ENCODE measurements around the gene TBC1D30. TPM values are rescaled to one million over a fixed set of nuclear protein-coding genes. Genes with fewer than 3 reads are reported as not detected.

The TBC1D30 gene
- total RNA-seq, 4 donors from 2014 or later, result 1.9 to 4.0 (median 2.7) TPM

DNA sequence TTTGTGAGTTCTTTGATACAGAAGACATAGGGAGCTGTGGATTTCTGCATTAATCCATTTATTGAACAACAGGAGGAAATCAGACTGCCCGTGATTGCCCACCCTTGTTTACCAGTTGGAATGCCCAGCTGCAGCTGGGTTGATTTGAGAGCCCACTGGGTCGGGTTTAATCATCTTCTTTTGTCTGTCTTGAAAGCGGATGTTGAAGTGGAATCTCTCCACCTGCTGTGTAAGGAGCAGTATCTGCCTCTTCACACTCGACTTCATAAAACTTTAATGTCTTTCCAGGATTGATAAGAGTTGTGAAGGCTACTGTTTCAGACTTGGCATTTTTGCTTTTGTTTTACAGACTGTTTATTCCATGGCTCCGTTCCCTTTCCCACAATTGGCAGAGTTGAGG is 39.9 kb downstream of the TBC1D30 start:
- Histone ChIP-seq H3K4me3 (no peak overlapping the region), H3K27ac (replicated peaks in 1 of 4) (no peak overlapping the region), H3K36me3 (no peaks in the 10 kb centered on the region), H3K27me3 (peaks cover 0 to 3% (median 0%) of the 10 kb centered on the region in 4 donors), H3K4me1 (no peaks in the 10 kb centered on the region), H3K9me3 (no peaks in the 10 kb centered on the region)
- TF ChIP-seq CTCF (IDR thresholded peaks at IDR 0.05) (no peak), EP300 (IDR thresholded peaks at IDR 0.05) (no peak), POLR2A (IDR thresholded peaks at IDR 0.05; ENCODE audit: low read depth) (no peak), POLR2AphosphoS5 (IDR thresholded peaks at IDR 0.05) (no peak)
- DNase-seq (ENCODE audit: extremely low spot score), result peak; percentile 57
- intact Hi-C loops (cut with DNase I), result no loop called here
- WGBS, result 51% methylated on average over 5 of the region's 5 CpGs

DNA sequence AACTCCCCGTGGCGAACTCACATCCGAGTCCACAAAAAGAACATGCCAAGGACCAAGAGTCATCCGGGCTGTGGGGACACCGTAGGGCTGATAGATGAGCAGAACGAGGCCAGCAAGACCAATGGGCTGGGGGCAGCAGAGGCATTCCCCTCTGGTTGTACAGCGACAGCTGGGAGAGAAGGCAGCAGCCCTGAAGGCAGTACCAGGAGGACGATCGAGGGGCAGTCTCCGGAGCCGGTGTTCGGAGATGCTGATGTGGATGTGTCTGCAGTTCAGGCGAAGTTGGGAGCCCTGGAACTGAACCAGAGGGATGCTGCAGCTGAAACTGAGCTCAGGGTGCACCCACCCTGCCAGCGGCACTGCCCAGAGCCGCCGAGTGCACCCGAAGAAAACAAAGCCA is 50.7 kb downstream of the TBC1D30 start:
- Histone ChIP-seq H3K4me1 (no peaks in the 10 kb centered on the region), H3K27me3 (no peaks in the 10 kb centered on the region), H3K36me3 (no peaks in the 10 kb centered on the region), H3K27ac (replicated peaks in 1 of 4) (no peak overlapping the region), H3K4me3 (no peak overlapping the region), H3K9me3 (no peaks in the 10 kb centered on the region)
- DNase-seq (ENCODE audit: extremely low spot score), result peak; percentile 82
- intact Hi-C loops (cut with DNase I), result no loop called here
- no peak for TF ChIP-seq EP300 (IDR thresholded peaks at IDR 0.05)
- no peak for TF ChIP-seq POLR2A (IDR thresholded peaks at IDR 0.05; ENCODE audit: low read depth)
- no peak for TF ChIP-seq POLR2AphosphoS5 (IDR thresholded peaks at IDR 0.05)
- no peak for TF ChIP-seq CTCF (IDR thresholded peaks at IDR 0.05)
- 93% methylated on average over 16 of the region's 17 CpGs for WGBS

- 88% methylated on average over 12 of the region's 12 CpGs for WGBS
- no peak for TF ChIP-seq CTCF (IDR thresholded peaks at IDR 0.05)
- TF ChIP-seq POLR2A (IDR thresholded peaks at IDR 0.05; ENCODE audit: low read depth), result no peak
- no peak for TF ChIP-seq EP300 (IDR thresholded peaks at IDR 0.05)
- no peak for TF ChIP-seq POLR2AphosphoS5 (IDR thresholded peaks at IDR 0.05)
- Histone ChIP-seq H3K27me3 (no peaks in the 10 kb centered on the region), H3K4me1 (no peaks in the 10 kb centered on the region), H3K36me3 (no peaks in the 10 kb centered on the region), H3K27ac (replicated peaks in 1 of 4) (no peak overlapping the region), H3K9me3 (no peaks in the 10 kb centered on the region), H3K4me3 (no peak overlapping the region)
- DNase-seq (ENCODE audit: extremely low spot score), result peak; percentile 70
- intact Hi-C loops (cut with DNase I), result no loop called here
These were observed 52.1 kb downstream of the TBC1D30 start for GRCh38 chr12:64876388-64877071.

DNA sequence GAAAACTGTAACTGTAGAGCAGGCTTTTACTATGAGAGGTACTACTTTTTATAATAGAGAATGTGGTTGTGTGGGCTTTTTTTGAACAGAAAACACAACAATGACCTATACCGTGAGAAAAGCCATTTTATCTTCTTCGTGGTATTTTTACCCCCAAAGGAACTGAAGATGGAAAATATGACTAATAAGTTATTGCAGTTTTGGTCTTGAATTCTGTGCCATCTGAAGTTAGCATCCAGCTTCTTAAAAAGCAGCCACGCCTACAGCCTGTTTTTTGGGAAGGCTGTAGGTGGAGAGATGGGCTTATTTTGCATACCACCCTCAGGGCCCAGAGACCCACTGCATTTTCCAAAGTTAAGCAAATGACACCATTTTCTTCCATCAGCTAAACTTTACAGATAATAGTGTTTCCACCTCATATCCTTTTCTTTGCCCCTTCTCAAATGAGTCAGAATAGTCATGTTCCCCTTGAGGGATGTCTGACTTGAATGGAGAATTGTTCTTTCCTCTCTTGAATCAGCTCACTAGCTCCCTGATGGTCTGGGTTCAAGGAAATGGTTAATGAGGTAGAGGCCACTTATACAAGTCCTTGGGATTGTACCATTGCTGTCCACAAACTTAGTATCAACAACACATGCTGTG is 53.0 kb downstream of the TBC1D30 start:
- intact Hi-C loops (cut with DNase I), result no loop called here

More for the DNA sequence above, 53.0 kb downstream of the TBC1D30 start:
- no peak for TF ChIP-seq EP300 (IDR thresholded peaks at IDR 0.05)
- no peak for TF ChIP-seq POLR2A (IDR thresholded peaks at IDR 0.05; ENCODE audit: low read depth)
- no peak for TF ChIP-seq POLR2AphosphoS5 (IDR thresholded peaks at IDR 0.05)
- TF ChIP-seq CTCF (IDR thresholded peaks at IDR 0.05), result no peak
- peak; percentile 34 for DNase-seq (ENCODE audit: extremely low spot score)
- H3K9me3 ChIP-seq, result no peaks in the 10 kb centered on the region
- H3K36me3 ChIP-seq, result no peaks in the 10 kb centered on the region
- WGBS, result 79% methylated on average over 3 of the region's 3 CpGs
- no peaks in the 10 kb centered on the region for H3K4me1 ChIP-seq
- no peak overlapping the region for H3K27ac ChIP-seq (replicated peaks in 1 of 4)
- no peaks in the 10 kb centered on the region for H3K27me3 ChIP-seq
- H3K4me3 ChIP-seq, result no peak overlapping the region
